ENCODE results near the gene WDR27. TPM values are rescaled to one million over a fixed set of nuclear protein-coding genes. Genes with fewer than 3 reads are reported as not detected.

Gene WDR27
- total RNA-seq, 4 donors from 2014 or later: 23.1 to 101 (median 75.8) TPM

DNA sequence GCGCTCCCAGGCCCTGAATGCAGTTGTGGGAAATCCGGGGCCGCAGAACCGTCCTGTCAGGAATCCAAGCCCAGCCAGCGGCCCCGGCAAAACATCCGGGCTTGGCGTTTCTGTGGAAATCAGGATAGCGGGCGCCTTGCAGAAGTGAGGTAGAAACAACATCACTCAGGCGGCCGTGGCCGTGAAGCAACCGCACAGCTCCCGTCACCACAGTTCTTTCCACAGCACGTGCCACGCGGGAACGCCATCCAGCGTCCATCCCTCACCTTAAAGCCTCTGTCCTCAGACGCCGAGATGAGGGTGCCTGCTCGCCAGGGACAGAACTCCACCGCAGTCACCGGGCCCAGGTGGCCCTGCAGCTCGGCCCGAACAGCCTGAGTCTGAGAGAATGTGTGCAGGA lies 34.1 kb downstream of the WDR27 start:
- Histone ChIP-seq H3K9me3 (no peaks in the 10 kb centered on the region), H3K36me3 (peaks cover 0 to 34% (median 0%) of the 10 kb centered on the region in 3 donors), H3K27ac (no peak overlapping the region), H3K4me3 (no peak overlapping the region), H3K27me3 (no peaks in the 10 kb centered on the region), H3K4me1 (no peaks in the 10 kb centered on the region)
- no peak for DNase-seq
- TF ChIP-seq, protein P1, sequence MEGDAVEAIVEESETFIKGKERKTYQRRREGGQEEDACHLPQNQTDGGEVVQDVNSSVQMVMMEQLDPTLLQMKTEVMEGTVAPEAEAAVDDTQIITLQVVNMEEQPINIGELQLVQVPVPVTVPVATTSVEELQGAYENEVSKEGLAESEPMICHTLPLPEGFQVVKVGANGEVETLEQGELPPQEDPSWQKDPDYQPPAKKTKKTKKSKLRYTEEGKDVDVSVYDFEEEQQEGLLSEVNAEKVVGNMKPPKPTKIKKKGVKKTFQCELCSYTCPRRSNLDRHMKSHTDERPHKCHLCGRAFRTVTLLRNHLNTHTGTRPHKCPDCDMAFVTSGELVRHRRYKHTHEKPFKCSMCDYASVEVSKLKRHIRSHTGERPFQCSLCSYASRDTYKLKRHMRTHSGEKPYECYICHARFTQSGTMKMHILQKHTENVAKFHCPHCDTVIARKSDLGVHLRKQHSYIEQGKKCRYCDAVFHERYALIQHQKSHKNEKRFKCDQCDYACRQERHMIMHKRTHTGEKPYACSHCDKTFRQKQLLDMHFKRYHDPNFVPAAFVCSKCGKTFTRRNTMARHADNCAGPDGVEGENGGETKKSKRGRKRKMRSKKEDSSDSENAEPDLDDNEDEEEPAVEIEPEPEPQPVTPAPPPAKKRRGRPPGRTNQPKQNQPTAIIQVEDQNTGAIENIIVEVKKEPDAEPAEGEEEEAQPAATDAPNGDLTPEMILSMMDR (IDR thresholded peaks at IDR 0.05): no peak
- TF ChIP-seq POLR2A (IDR thresholded peaks at IDR 0.05): no peak

DNA sequence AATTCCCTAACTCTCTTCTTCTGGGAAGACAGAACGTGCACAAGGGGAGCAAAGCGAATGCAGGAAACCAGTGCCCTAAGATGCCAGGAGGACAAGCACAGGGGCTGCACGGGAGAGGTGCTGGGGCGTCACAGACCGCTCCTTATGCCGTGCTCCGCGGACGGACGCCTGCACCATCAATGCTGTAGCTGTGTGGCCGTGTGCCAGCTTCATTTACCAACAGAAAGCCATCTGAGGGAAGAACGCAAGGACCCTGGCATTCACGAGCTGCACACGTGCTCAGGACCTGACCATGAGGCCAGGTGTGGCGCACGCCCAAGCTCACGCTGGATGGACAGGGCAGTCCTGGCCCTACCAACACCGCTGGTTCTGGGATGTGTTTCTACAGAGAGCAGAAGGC lies 35.4 kb downstream of the WDR27 start:
- DNase-seq: no peak
- TF ChIP-seq, protein P1 (IDR thresholded peaks at IDR 0.05): no peak
- no peak for TF ChIP-seq POLR2A (IDR thresholded peaks at IDR 0.05)
- no peaks in the 10 kb centered on the region for H3K27me3 ChIP-seq
- no peak overlapping the region for H3K27ac ChIP-seq
- H3K9me3 ChIP-seq: no peaks in the 10 kb centered on the region
- peaks cover 0 to 34% (median 0%) of the 10 kb centered on the region in 3 donors for H3K36me3 ChIP-seq
- H3K4me1 ChIP-seq: no peaks in the 10 kb centered on the region
- H3K4me3 ChIP-seq: no peak overlapping the region

DNA sequence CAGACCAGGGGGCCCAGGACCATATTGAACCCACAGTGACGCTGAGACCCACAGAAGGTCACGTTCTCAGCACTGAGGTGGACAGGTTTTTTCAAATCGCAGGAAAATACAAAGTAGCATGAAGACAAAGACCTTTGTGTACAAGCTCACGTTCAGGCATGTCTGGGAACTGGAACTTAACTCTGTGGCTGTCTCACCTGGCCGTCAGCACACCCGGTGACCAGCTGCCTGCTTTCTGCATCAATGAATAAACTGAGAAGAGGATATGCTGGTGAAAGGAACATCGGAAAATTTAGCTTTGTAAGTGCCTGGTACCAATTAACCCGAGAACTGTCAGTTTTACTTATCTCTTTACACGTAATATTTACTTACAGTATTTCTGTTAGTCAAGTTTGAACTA lies 36.5 kb downstream of the WDR27 start:
- no peaks in the 10 kb centered on the region for H3K4me1 ChIP-seq
- TF ChIP-seq POLR2A (IDR thresholded peaks at IDR 0.05): no peak
- TF ChIP-seq, protein P1 (IDR thresholded peaks at IDR 0.05): no peak
- no peak overlapping the region for H3K4me3 ChIP-seq
- H3K9me3 ChIP-seq: no peaks in the 10 kb centered on the region
- H3K27me3 ChIP-seq: no peaks in the 10 kb centered on the region
- DNase-seq: no peak
- H3K27ac ChIP-seq: no peak overlapping the region
- peaks cover 0 to 40% (median 0%) of the 10 kb centered on the region in 3 donors for H3K36me3 ChIP-seq

DNA sequence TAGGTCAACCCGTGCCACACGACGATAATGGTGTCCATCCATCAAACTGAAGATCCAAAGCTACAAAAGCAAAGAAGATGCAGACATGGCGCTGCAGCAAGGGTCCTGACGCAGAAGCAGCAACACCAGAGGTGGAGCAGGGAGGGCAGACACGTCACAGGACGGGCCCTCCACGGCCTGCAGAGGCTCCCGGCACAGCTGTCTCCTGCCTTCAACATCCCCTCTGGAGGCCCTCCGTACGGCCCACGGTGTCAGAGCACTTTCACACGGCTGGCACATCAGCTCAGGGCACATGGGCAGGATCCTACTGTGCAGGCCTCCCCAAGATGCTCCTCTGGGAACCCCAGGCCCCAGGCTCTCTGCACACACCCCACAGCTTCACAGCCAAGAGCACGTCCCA lies 37.6 kb downstream of the WDR27 start:
- H3K4me3 ChIP-seq: no peak overlapping the region
- no peaks in the 10 kb centered on the region for H3K9me3 ChIP-seq
- DNase-seq: no peak
- H3K27me3 ChIP-seq: no peaks in the 10 kb centered on the region
- peaks cover 0 to 41% (median 0%) of the 10 kb centered on the region in 3 donors for H3K36me3 ChIP-seq
- no peak overlapping the region for H3K27ac ChIP-seq
- H3K4me1 ChIP-seq: no peaks in the 10 kb centered on the region
- TF ChIP-seq, protein P1 (IDR thresholded peaks at IDR 0.05): no peak
- no peak for TF ChIP-seq POLR2A (IDR thresholded peaks at IDR 0.05)

DNA sequence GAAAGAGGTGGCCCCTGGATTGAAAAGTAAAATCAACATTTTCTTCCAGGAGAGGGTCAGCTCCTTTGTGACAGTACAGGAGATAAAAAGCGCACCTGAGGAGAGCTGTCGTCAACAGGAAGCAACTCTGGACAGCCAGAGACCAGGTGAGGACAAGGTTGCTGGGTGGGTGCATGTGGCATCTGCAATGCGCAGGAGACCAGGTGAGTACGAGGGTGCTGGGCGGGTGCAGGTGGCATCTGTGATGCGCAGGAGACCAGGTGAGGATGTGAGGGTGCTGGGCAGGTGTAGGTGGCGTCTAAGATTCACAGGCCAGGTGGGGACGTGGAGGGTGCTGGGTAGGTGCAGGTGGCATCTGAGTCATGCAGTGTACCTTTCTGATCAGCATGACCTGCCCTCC lies 38.4 kb downstream of the WDR27 start:
- no peak for DNase-seq
- H3K36me3 ChIP-seq: peaks cover 0 to 45% (median 0%) of the 10 kb centered on the region in 3 donors
- H3K4me1 ChIP-seq: no peaks in the 10 kb centered on the region
- H3K27me3 ChIP-seq: no peaks in the 10 kb centered on the region
- no peak overlapping the region for H3K4me3 ChIP-seq
- no peak for TF ChIP-seq POLR2A (IDR thresholded peaks at IDR 0.05)
- TF ChIP-seq, protein P1 (IDR thresholded peaks at IDR 0.05): no peak
- H3K27ac ChIP-seq: no peak overlapping the region
- H3K9me3 ChIP-seq: no peaks in the 10 kb centered on the region

DNA sequence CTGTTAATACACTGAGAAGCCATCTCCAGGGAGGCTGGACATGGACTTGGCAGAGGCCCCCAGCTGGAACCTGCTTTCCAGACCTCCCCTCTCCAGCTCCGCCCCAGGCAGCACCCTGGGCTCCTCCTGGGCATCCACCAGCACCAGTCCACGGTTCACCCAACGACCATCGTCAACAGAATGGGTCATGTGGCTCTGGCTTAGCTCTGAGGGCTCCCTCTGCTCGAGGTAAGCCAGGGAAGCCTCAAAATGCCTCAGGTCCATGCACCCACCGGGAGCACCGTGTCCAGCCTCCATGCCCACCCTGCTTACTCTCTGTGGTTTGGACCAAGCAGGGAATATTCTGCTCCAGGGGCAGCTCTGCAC lies 40.5 kb downstream of the WDR27 start:
- Histone ChIP-seq H3K9me3 (no peaks in the 10 kb centered on the region), H3K4me3 (no peak overlapping the region), H3K27ac (no peak overlapping the region), H3K4me1 (no peaks in the 10 kb centered on the region), H3K36me3 (peaks cover 0 to 38% (median 0%) of the 10 kb centered on the region in 3 donors), H3K27me3 (no peaks in the 10 kb centered on the region)
- TF ChIP-seq, protein P1 (IDR thresholded peaks at IDR 0.05): no peak
- TF ChIP-seq POLR2A (IDR thresholded peaks at IDR 0.05): no peak
- DNase-seq: peak in 1 of 3 donors; percentile 41
